Measurements from ENCODE around the gene ITK. TPM values are rescaled to one million over a fixed set of nuclear protein-coding genes. Genes with fewer than 3 reads are reported as not detected.

Gene ITK
- total and polyA plus RNA-seq, 2 of the 8 experiments (the other 6 are each of a cell fraction or from before 2014, with no cell fraction given) = 0.05 TPM; not detected in 1

GRCh38 chr5:157143127-157143971 is 37.3 kb upstream of the ITK start:
- Histone ChIP-seq H3K79me2 (ENCODE audit: control insufficient read depth in 1 of 2, insufficient read depth in 2 of 2, low read length in 2 of 2) (peaks cover 0 to 27% of the 10 kb centered on the region in 2 experiments; a peak in 2 of 4 replicates), H3K56ac (replicated peaks; ENCODE audit: insufficient read length, low read depth, low read length) (no peak overlapping the region), H2BK120ac (replicated peaks; ENCODE audit: low read depth, low read length) (no peak overlapping the region), H2AK5ac (ENCODE audit: low read depth, low read length) (no peak overlapping the region), H2BK20ac (ENCODE audit: low read length) (no peak overlapping the region), H3K4me2 (ENCODE audit: insufficient read depth in 1 of 2, low read depth in 2 of 2, low read length in 2 of 2) (peak overlapping the region; percentile 56 to 57), H3K4ac (replicated peaks; ENCODE audit: insufficient read length, low read depth, low read length) (no peak overlapping the region), H3K27me3 (replicated peaks in 1 of 4; ENCODE audit: control insufficient read depth in 3 of 4, extremely low read depth in 1 of 4, insufficient read depth in 3 of 4, low read length in 3 of 4) (no peaks in the 10 kb centered on the region), H3K9ac (replicated peaks in 1 of 4; ENCODE audit: extremely low read depth in 1 of 4, low read depth in 3 of 4, low read length in 3 of 4) (no peak overlapping the region), H4K91ac (replicated peaks; ENCODE audit: insufficient read length, low read length) (peak overlapping the region; percentile 34), H3K9me3 (ENCODE audit: insufficient read depth in 2 of 2, low read depth in 1 of 2, low read length in 1 of 2) (no peaks in the 10 kb centered on the region), H3K36me3 (ENCODE audit: control insufficient read depth in 2 of 4, insufficient read depth in 4 of 4, low read length in 3 of 4) (peaks cover 0 to 10% (median 0%) of the 10 kb centered on the region in 4 experiments; a peak in 2 of 8 replicates), H2AFZ (ENCODE audit: low read length) (peak overlapping the region; percentile 61), H3K79me1 (ENCODE audit: low read depth, low read length) (peaks cover 6% of the 10 kb centered on the region; the same call in 1 of the 2 replicates), H3K14ac (ENCODE audit: insufficient read length) (no peak overlapping the region), H4K5ac (ENCODE audit: insufficient read length, low read depth, low read length) (peak overlapping the region; percentile 69), H2BK15ac (ENCODE audit: low read length) (no peak overlapping the region), H3K23me2 (ENCODE audit: low read depth, low read length) (0 out of 2 replicates have a peak, but pooled peaks cover 3% of the 10 kb centered on the region), H2BK5ac (ENCODE audit: low read depth, low read length) (no peak overlapping the region), H3K23ac (ENCODE audit: insufficient read length) (no peak overlapping the region), H3K4me3 (ENCODE audit: extremely low read depth in 1 of 4, insufficient read depth in 2 of 4, low read depth in 3 of 4, low read length in 4 of 4) (peak overlapping the region; percentile 91 to 97 (median 92)), H2BK12ac (ENCODE audit: low read depth, low read length) (no peak overlapping the region), H4K20me1 (replicated peaks in 1 of 2; ENCODE audit: control insufficient read depth in 1 of 2, insufficient read depth in 2 of 2, low read length in 2 of 2) (no peaks in the 10 kb centered on the region), H3K18ac (ENCODE audit: extremely low read depth, low read length) (no peak overlapping the region), H4K8ac (ENCODE audit: extremely low read depth, insufficient read depth, low read length) (no peak overlapping the region), H3K27ac (ENCODE audit: low read depth, low read length) (no peak overlapping the region; the same call in 1 of the 2 replicates), H3K4me1 (replicated peaks in 1 of 4; ENCODE audit: control insufficient read depth in 3 of 4, insufficient read depth in 4 of 4, low read length in 3 of 4) (no peaks in the 10 kb centered on the region)
- ChIA-PET CTCF (ENCODE audit: partially characterized antibody) (interaction anchor here (0.5 to 2.7 kb wide), 3 partner anchors 12 to 635 kb away, joined by 3 to 15 read pairs (median 6); no protein-coding TSS in a partner anchor), POLR2A (ENCODE audit: partially characterized antibody) (interaction anchor here (0.6 to 1.4 kb wide), 5 partner anchors 11 to 223 kb away, joined by 3 to 9 read pairs (median 3); no protein-coding TSS in a partner anchor)
- DNase-seq (ENCODE audit: low read depth in 1 of 2, low spot score in 2 of 2) (no peak), FAIRE-seq (no peak)
- no peak for TF ChIP-seq KDM1A (IDR thresholded peaks at IDR 0.05; ENCODE audit: borderline replicate concordance, low read length)
- 71% methylated on average over 33 of the region's 33 CpGs; no CpG with 5 or more reads in 1 of the 2 experiments for WGBS, 2 experiments (ENCODE audit: extremely low coverage in 1 of 2, insufficient coverage in 1 of 2, insufficient read length in 1 of 2, insufficient replicate concordance in 2 of 2, low coverage in 1 of 2, low lambda C conversion rate in 2 of 2, missing lambda C conversion rate in 1 of 2)

Data from H1 (cell line).